C1 segment of cervical spinal cord (tissue), 14 donors: Measurements from ENCODE around the gene CCNH.

Experiments
- DNase-seq, 14 donors: peaks; one replicate each; lab custom pipeline; 2025; lab: John Stamatoyannopoulos, UW

The CCNH gene

DNA sequence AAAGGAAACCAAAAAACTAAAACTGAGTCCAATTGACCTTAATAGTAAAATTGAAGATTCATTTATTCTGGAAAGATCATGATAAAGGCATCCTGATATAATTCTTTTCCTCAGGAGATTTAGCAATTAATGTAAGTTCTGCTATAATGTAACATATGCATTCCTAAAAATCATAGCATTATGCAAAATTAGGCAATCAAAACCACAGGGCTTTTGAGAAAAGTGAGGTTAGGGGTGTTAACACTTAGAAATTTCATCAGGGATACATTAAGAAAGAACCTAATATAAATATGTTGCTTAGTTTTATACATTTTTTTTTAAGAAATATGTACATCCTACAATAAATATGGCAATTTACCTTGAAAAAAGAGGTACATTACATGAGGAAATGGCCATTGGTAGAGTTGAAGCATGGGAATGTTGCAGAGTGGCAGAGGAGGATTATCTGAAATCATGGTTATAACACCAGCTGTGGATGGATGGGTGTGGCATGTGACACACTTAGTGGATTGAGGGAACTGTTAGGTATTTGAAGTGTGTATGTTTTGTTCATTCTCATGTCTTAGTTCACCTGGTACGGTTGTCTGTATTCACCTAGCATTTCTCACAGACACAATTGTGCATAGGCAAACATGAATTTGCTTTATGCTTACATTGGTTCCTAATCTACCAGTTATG lies 51.1 kb downstream of the CCNH start:
- no peak for DNase-seq

DNA sequence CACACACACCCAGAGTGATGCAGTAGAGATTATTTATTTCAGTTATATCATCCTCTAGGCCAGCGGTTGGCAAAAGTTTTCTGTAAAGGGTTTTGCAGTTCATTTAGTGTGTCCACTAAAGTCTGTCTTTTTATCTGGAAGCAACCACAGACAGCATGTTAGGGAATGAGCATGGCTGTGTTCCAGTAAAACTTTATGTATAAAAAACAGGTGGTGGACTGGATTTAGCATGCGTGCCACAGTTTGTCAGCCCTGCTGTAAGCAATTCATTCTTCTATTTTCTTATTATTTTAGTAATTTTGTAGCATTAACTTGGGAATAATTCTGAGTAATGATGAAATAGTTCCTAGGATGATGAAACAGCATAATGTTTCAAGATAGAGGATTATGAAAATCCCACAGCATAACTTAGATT lies 51.7 kb downstream of the CCNH start:
- no peak for DNase-seq

DNA sequence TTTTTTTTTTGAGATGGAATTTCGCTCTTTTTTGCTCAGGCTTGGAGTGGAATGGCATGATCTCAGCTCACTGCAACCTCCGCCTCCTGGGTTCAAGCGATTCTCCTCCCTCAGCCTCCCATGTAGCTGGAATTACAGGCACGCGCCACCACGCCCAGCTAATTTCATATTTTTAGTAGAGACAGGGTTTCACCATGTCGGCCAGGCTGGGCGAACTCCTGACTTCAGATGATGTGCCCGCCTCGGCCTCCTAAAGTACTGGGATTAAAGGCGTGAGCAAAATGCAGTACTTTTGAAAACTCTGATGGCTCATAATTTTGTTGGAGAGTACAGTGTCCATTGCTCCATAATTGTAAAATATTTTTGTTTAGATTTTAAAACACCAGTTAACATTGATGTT lies 52.6 kb downstream of the CCNH start:
- DNase-seq = no peak

DNA sequence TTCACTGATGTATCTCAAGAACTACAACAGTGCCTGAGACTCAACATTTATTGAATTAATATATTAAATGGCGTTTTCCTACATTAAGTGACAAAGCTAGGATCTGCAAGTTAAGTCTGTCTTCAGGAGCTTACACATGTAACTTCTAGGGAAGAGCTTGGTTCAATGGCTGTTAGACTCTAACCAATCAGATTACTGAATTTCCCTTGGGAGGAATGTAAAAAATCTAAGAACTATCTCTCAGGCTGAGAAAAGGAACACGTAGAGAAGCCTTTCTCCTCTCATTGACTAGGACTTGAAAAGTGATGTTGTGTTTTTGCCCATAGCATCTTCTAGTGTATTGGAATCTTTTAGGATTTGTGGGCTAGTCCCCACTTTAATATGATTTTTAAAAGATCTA lies 53.6 kb downstream of the CCNH start:
- no peak for DNase-seq

DNA sequence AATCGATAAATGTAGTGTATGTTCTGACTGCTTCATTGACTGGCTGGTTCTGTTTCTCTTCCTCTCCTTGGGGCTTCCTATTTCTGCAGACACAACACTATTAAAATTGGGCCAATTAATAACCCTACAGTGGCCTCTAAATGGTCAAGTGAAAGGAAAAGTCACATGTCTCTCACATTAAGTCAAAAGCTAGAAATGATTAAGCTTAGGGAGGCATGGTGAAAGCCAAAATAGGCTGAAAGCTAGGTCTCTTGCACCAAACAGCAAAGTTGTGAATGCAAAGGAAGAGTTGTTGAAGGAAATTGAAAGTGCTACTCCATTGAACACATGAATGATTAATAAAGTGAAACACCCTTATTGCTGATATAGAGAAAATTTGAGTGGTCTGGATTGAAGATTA lies 58.2 kb downstream of the CCNH start:
- no peak for DNase-seq

DNA sequence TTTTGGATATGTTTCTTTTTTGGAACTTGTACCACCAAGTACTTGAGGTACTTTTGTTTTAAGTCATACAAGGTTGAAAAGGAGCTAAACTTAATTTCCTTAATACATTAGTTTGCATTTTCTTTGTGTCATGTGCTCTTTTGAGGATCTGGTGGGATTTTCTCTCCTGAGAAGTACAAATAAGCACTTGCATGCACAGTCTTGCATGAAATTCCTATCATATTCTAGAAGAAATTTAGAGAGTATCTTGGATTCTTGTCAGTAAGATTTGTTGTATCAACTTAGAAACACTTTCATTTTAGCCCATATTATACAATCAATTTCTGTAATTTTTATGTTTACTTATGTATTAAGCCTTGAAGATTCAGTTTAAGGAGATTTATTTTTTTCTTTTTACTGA lies 64.9 kb downstream of the CCNH start:
- no peak for DNase-seq

DNA sequence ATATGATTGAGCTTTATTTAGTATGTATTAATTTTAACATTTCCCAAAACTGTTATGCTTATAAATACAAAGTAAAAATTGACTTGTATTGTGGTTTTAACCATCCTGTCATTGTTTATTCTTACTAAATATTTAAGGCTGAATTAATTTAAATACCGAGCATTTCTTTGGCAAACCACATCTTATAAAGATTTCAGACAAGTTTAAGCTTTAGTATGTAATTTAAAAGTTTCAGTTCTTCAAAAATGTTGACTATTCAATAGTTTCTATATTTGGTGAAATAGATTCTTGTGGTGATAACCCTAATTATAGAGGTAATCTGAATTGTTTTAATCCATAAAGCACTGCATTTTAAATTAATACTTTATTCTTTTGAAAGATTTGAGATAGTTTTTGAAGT lies 65.5 kb downstream of the CCNH start:
- no peak for DNase-seq
